Naive B cell (primary cell): ENCODE measurements around the gene ASTN2. TPM values are rescaled to one million over a fixed set of nuclear protein-coding genes. Genes with fewer than 3 reads are reported as not detected.

Experiments used
- ATAC-seq, 2 donors: fragments of 150-1000 bp; cut with Tn5 transposase; 2 replicates each; pipeline ENCODE4 v1.10.0; 2021; ENCODE audit warnings: low read depth in 2 of 2, mild to moderate bottlenecking in 2 of 2, moderate library complexity in 2 of 2
- DNase-seq: peaks from one replicate; pipeline ENCODE4 v3.0.0; 2022
- H3K27ac Mint-ChIP-seq, 6 donors: one replicate each; pipeline ENCODE4 v1.8.0; 2020 to 2022; ENCODE audit warnings: mild to moderate bottlenecking in 6 of 6, mixed read lengths in 6 of 6, moderate library complexity in 5 of 6, inconsistent platforms in 2 of 6
- H3K27me3 Mint-ChIP-seq, 3 donors: one replicate each; pipeline ENCODE4 v1.8.0; 2021 to 2022; ENCODE audit warnings: mixed read lengths in 3 of 3, mild to moderate bottlenecking in 1 of 3
- H3K36me3 Mint-ChIP-seq, 2 donors: one replicate each; pipeline ENCODE4 v1.8.0; 2020 to 2022; ENCODE audit warnings: mixed read lengths in 2 of 2, inconsistent platforms in 1 of 2, mild to moderate bottlenecking in 1 of 2
- H3K4me1 Mint-ChIP-seq, 3 donors: one replicate each; pipeline ENCODE4 v1.8.0; 2020 to 2022; ENCODE audit warnings: mixed read lengths in 3 of 3, inconsistent platforms in 1 of 3, mild to moderate bottlenecking in 1 of 3, moderate library complexity in 1 of 3
- H3K4me3 Mint-ChIP-seq, 8 donors: one replicate each; pipeline ENCODE4 v1.8.0; 2020 to 2022; ENCODE audit warnings: mild to moderate bottlenecking in 8 of 8, mixed read lengths in 8 of 8, moderate library complexity in 8 of 8, inconsistent platforms in 2 of 8
- H3K9me3 Mint-ChIP-seq, 7 donors: one replicate each; pipeline ENCODE4 v1.8.0; 2020 to 2022; ENCODE audit warnings: mixed read lengths in 7 of 7, mild to moderate bottlenecking in 5 of 7, inconsistent platforms in 2 of 7, moderate library complexity in 1 of 7
- polyA plus RNA-seq, 6 donors: library from polyadenylated mRNA; unstranded; fragments of 300-500 nt; fragmentation: Illumina TruSeq; gene quantifications; one replicate each; pipeline ENCODE4 v1.2.3, GENCODE V29; 2021; ENCODE audit warnings: low read depth in 6 of 6

ASTN2 gene
- polyA plus RNA-seq, 6 donors from 2014 or later: 0.89 to 2.5 (median 1.5) TPM; not detected in 1

- H3K4me1 Mint-ChIP-seq: no peaks in the 10 kb centered on the region
- peaks cover 0 to 12% (median 0%) of the 10 kb centered on the region in 7 donors for H3K9me3 Mint-ChIP-seq
- H3K27ac Mint-ChIP-seq: no peak overlapping the region
- DNase-seq: no peak
- H3K27me3 Mint-ChIP-seq: no peaks in the 10 kb centered on the region
- no peak for ATAC-seq
- no peak overlapping the region for H3K4me3 Mint-ChIP-seq
- H3K36me3 Mint-ChIP-seq: no peaks in the 10 kb centered on the region
These were observed 429.3 kb downstream of the ASTN2 start for GRCh38 chr9:116985596-116985995.

- H3K4me1 Mint-ChIP-seq: no peaks in the 10 kb centered on the region
- no peak overlapping the region for H3K4me3 Mint-ChIP-seq
- peaks cover 0 to 4% (median 0%) of the 10 kb centered on the region in 7 donors for H3K9me3 Mint-ChIP-seq
- no peaks in the 10 kb centered on the region for H3K36me3 Mint-ChIP-seq
- no peak overlapping the region for H3K27ac Mint-ChIP-seq
- no peaks in the 10 kb centered on the region for H3K27me3 Mint-ChIP-seq
- no peak for ATAC-seq
- DNase-seq: no peak
These were observed 430.7 kb downstream of the ASTN2 start for GRCh38 chr9:116984111-116984510.

- Mint-ChIP-seq H3K27me3 (no peaks in the 10 kb centered on the region), H3K36me3 (no peaks in the 10 kb centered on the region), H3K4me1 (no peaks in the 10 kb centered on the region), H3K27ac (no peak overlapping the region), H3K9me3 (peaks cover 0 to 8% (median 0%) of the 10 kb centered on the region in 7 donors), H3K4me3 (no peak overlapping the region)
- ATAC-seq (no peak), DNase-seq (no peak)
These were observed 434.2 kb downstream of the ASTN2 start for GRCh38 chr9:116980582-116981120.

GRCh38 chr9:116979456-116979855, 435.4 kb downstream of the ASTN2 start:
- H3K9me3 Mint-ChIP-seq: peaks cover 0 to 8% (median 0%) of the 10 kb centered on the region in 7 donors
- DNase-seq (no peak), ATAC-seq (no peak)
- no peak overlapping the region for H3K4me3 Mint-ChIP-seq
- no peaks in the 10 kb centered on the region for H3K27me3 Mint-ChIP-seq
- no peak overlapping the region for H3K27ac Mint-ChIP-seq
- H3K4me1 Mint-ChIP-seq: no peaks in the 10 kb centered on the region
- H3K36me3 Mint-ChIP-seq: no peaks in the 10 kb centered on the region

GRCh38 chr9:116978155-116978554, 436.7 kb downstream of the ASTN2 start:
- H3K9me3 Mint-ChIP-seq: peaks cover 0 to 8% (median 0%) of the 10 kb centered on the region in 7 donors
- no peak overlapping the region for H3K27ac Mint-ChIP-seq
- no peaks in the 10 kb centered on the region for H3K36me3 Mint-ChIP-seq
- no peak overlapping the region for H3K4me3 Mint-ChIP-seq
- no peaks in the 10 kb centered on the region for H3K27me3 Mint-ChIP-seq
- ATAC-seq: no peak
- no peaks in the 10 kb centered on the region for H3K4me1 Mint-ChIP-seq
- no peak for DNase-seq

- Mint-ChIP-seq H3K27me3 (no peaks in the 10 kb centered on the region), H3K27ac (no peak overlapping the region), H3K36me3 (no peaks in the 10 kb centered on the region), H3K4me1 (no peaks in the 10 kb centered on the region), H3K4me3 (no peak overlapping the region), H3K9me3 (peaks cover 0 to 8% (median 0%) of the 10 kb centered on the region in 7 donors)
- no peak for DNase-seq
- no peak for ATAC-seq
These were observed 439.7 kb downstream of the ASTN2 start for GRCh38 chr9:116975126-116975525.

GRCh38 chr9:116966199-116966598, 448.7 kb downstream of the ASTN2 start:
- peak overlapping the region in 1 of 6 donors; percentile 35 for H3K27ac Mint-ChIP-seq
- peaks cover 0 to 18% (median 3%) of the 10 kb centered on the region in 7 donors for H3K9me3 Mint-ChIP-seq
- no peaks in the 10 kb centered on the region for H3K36me3 Mint-ChIP-seq
- no peak for DNase-seq
- H3K27me3 Mint-ChIP-seq: peaks cover 0 to 7% (median 5%) of the 10 kb centered on the region in 3 donors
- no peak for ATAC-seq
- no peak overlapping the region for H3K4me3 Mint-ChIP-seq
- no peaks in the 10 kb centered on the region for H3K4me1 Mint-ChIP-seq

GRCh38 chr9:116964258-116964657, 450.6 kb downstream of the ASTN2 start:
- H3K27me3 Mint-ChIP-seq: peaks cover 0 to 7% (median 7%) of the 10 kb centered on the region in 3 donors
- no peaks in the 10 kb centered on the region for H3K36me3 Mint-ChIP-seq
- H3K27ac Mint-ChIP-seq: no peak overlapping the region
- H3K4me1 Mint-ChIP-seq: peaks cover 0 to 4% (median 0%) of the 10 kb centered on the region in 3 donors
- H3K9me3 Mint-ChIP-seq: peaks cover 0 to 20% (median 3%) of the 10 kb centered on the region in 7 donors
- H3K4me3 Mint-ChIP-seq: no peak overlapping the region
- ATAC-seq (no peak), DNase-seq (no peak)

GRCh38 chr9:116959809-116960208, 455.0 kb downstream of the ASTN2 start:
- Mint-ChIP-seq H3K27me3 (peaks cover 0 to 16% (median 7%) of the 10 kb centered on the region in 3 donors), H3K9me3 (peaks cover 0 to 15% (median 3%) of the 10 kb centered on the region in 7 donors), H3K4me3 (no peak overlapping the region), H3K36me3 (no peaks in the 10 kb centered on the region), H3K4me1 (peaks cover 0 to 4% (median 0%) of the 10 kb centered on the region in 3 donors), H3K27ac (no peak overlapping the region)
- DNase-seq (no peak), ATAC-seq (no peak)

- H3K9me3 Mint-ChIP-seq: peaks cover 0 to 15% (median 3%) of the 10 kb centered on the region in 7 donors
- DNase-seq (no peak), ATAC-seq (no peak)
- no peak overlapping the region for H3K27ac Mint-ChIP-seq
- peaks cover 0 to 4% (median 0%) of the 10 kb centered on the region in 3 donors for H3K4me1 Mint-ChIP-seq
- H3K27me3 Mint-ChIP-seq: peaks cover 0 to 16% (median 7%) of the 10 kb centered on the region in 3 donors
- no peaks in the 10 kb centered on the region for H3K36me3 Mint-ChIP-seq
- no peak overlapping the region for H3K4me3 Mint-ChIP-seq
These were observed 456.0 kb downstream of the ASTN2 start for GRCh38 chr9:116958881-116959280.

GRCh38 chr9:116954731-116955130, 460.1 kb downstream of the ASTN2 start:
- no peak overlapping the region for H3K27ac Mint-ChIP-seq
- H3K27me3 Mint-ChIP-seq: peaks cover 0 to 10% (median 0%) of the 10 kb centered on the region in 3 donors
- peaks cover 0 to 7% (median 0%) of the 10 kb centered on the region in 7 donors for H3K9me3 Mint-ChIP-seq
- H3K4me1 Mint-ChIP-seq: peaks cover 0 to 3% (median 0%) of the 10 kb centered on the region in 3 donors
- no peak for DNase-seq
- H3K36me3 Mint-ChIP-seq: no peaks in the 10 kb centered on the region
- ATAC-seq: no peak
- H3K4me3 Mint-ChIP-seq: no peak overlapping the region

GRCh38 chr9:116953271-116953670, 461.6 kb downstream of the ASTN2 start:
- Mint-ChIP-seq H3K4me3 (no peak overlapping the region), H3K36me3 (no peaks in the 10 kb centered on the region), H3K27me3 (peaks cover 0 to 4% (median 0%) of the 10 kb centered on the region in 3 donors), H3K9me3 (peaks cover 0 to 11% (median 3%) of the 10 kb centered on the region in 7 donors), H3K4me1 (no peaks in the 10 kb centered on the region), H3K27ac (no peak overlapping the region)
- no peak for DNase-seq
- no peak for ATAC-seq

GRCh38 chr9:116952436-116952810, 462.4 kb downstream of the ASTN2 start:
- H3K9me3 Mint-ChIP-seq: peaks cover 0 to 11% (median 3%) of the 10 kb centered on the region in 7 donors
- ATAC-seq (no peak), DNase-seq (no peak)
- no peak overlapping the region for H3K4me3 Mint-ChIP-seq
- H3K27ac Mint-ChIP-seq: no peak overlapping the region
- H3K4me1 Mint-ChIP-seq: no peaks in the 10 kb centered on the region
- no peaks in the 10 kb centered on the region for H3K36me3 Mint-ChIP-seq
- peaks cover 0 to 4% (median 0%) of the 10 kb centered on the region in 3 donors for H3K27me3 Mint-ChIP-seq

GRCh38 chr9:116951588-116952435, 463.0 kb downstream of the ASTN2 start:
- Mint-ChIP-seq H3K4me1 (no peaks in the 10 kb centered on the region), H3K36me3 (no peaks in the 10 kb centered on the region), H3K4me3 (no peak overlapping the region), H3K27ac (no peak overlapping the region), H3K9me3 (peaks cover 0 to 11% (median 3%) of the 10 kb centered on the region in 7 donors), H3K27me3 (peaks cover 0 to 4% (median 0%) of the 10 kb centered on the region in 3 donors)
- ATAC-seq: no peak
- no peak for DNase-seq
